Heart left ventricle (tissue), 13 donors: ENCODE data around the gene PCDHA10.

ENCODE experiments used
- POLR2A ChIP-seq, 2 donors: fragments of 450-650 bp; IDR thresholded peaks; one replicate each; pipeline ENCODE4 v1.6.1; 2017; ENCODE audit warnings: antibody characterized with exemption in 2 of 2, mild to moderate bottlenecking in 2 of 2, moderate library complexity in 2 of 2
- TF ChIP-seq, protein P1 (sequence below), 12 donors: fragments of 200-600 bp; sonication (generic) in 4 of 12; IDR thresholded peaks; one replicate each; pipeline versions ENCODE4 v1.5.0 to v1.8.0; 2018 to 2022; ENCODE audit warnings: antibody characterized with exemption in 12 of 12, mild to moderate bottlenecking in 5 of 12
- donor health status: ischemic (EF 13 %, LVEDD 7.1; RV severe dilation, severe dysfunction).
- donor health status: DM: no; HTN: yes; CAD: no.
- donor health status: DM: no; HTN: no; CAD: no.
- donor health status: ischemic (EF 25% LVEDD 6.9; RV normal size, moderate dysfunction).
- donor health status: ischemic (EF 25% LVEDD 5.7; RV mildly dilated, moderate dysfunction).
- donor health status: ischemic (EF 35%, LVEDD 5.7; RV mildly dilated, moderate dysfunction).
- donor health status: nonischemic (EF 11% LVEDD 7.7; RV severe dilation, severe dysfunction).
- donor health status: DM: yes; HTN: yes; CAD: no.
- donor health status: PGD.
- donor health status: ischemic (EF 29% LVEDD 5.4; RV normal size, mild dysfunction).
- donor health status: nonischemic (EF 23%, LVEDD 6.1; RV moderate dilation, normal function).

DNA sequence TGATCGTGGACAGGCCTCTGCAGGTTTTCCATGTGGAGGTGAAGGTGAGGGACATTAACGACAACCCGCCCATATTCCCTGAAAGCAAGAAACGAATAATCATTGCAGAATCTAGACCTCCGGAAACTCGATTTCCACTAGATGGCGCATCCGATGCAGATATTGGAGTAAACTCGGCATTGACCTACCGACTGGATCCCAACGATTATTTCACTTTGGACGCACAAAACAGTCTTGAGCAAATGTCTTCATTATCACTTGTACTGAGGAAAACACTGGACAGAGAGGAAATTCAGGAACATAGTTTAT is 26.8 kb downstream of the PCDHA10 start:
- TF ChIP-seq POLR2A (IDR thresholded peaks at IDR 0.05): no peak
- TF ChIP-seq, protein P1, sequence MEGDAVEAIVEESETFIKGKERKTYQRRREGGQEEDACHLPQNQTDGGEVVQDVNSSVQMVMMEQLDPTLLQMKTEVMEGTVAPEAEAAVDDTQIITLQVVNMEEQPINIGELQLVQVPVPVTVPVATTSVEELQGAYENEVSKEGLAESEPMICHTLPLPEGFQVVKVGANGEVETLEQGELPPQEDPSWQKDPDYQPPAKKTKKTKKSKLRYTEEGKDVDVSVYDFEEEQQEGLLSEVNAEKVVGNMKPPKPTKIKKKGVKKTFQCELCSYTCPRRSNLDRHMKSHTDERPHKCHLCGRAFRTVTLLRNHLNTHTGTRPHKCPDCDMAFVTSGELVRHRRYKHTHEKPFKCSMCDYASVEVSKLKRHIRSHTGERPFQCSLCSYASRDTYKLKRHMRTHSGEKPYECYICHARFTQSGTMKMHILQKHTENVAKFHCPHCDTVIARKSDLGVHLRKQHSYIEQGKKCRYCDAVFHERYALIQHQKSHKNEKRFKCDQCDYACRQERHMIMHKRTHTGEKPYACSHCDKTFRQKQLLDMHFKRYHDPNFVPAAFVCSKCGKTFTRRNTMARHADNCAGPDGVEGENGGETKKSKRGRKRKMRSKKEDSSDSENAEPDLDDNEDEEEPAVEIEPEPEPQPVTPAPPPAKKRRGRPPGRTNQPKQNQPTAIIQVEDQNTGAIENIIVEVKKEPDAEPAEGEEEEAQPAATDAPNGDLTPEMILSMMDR (IDR thresholded peaks at IDR 0.05): no peak
